GM12801 (cell line): ENCODE data around the gene LMO2.

Experiments used
- TF ChIP-seq, protein P1 (sequence below): IDR thresholded peaks from one replicate; pipeline ENCODE4 v1.5.1; 2011; ENCODE audit warnings: control low read depth; ENCODE audit not compliant: insufficient read length; ENCODE audit errors: extremely low read depth

Gene LMO2

DNA sequence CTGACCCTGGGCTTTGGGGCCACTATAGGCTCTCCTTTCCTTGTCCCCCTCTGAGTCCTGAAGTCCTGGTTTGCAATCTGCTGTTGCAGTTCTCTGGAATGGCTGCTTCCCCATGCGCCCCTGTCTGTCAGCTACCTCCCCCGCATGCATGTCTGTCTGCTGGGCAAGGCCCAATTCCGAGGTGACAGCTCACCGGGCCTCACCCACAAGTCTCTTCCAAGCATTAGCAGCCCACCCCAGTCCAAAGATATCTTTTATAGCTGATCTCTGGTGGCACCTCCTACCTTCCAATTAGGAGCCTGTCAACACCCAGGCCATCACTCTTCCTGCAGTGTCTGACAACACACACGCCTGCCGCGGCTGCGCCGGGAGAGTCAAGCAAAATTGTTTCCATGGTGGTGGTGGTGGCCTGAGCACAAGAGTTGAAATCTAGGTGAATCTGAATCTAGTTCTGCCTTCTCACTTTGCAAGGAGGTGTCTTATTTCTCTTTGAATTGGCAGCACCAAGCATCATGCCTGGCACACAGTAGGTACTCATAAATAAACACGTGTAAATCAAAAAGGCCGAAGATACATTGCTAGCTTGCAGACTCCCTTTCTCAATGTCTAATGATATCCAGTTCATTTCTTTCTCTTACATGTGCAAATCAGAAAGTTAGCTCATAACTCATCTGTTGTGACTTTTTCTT is 1.2 kb upstream of the LMO2 start:
- TF ChIP-seq, protein P1, sequence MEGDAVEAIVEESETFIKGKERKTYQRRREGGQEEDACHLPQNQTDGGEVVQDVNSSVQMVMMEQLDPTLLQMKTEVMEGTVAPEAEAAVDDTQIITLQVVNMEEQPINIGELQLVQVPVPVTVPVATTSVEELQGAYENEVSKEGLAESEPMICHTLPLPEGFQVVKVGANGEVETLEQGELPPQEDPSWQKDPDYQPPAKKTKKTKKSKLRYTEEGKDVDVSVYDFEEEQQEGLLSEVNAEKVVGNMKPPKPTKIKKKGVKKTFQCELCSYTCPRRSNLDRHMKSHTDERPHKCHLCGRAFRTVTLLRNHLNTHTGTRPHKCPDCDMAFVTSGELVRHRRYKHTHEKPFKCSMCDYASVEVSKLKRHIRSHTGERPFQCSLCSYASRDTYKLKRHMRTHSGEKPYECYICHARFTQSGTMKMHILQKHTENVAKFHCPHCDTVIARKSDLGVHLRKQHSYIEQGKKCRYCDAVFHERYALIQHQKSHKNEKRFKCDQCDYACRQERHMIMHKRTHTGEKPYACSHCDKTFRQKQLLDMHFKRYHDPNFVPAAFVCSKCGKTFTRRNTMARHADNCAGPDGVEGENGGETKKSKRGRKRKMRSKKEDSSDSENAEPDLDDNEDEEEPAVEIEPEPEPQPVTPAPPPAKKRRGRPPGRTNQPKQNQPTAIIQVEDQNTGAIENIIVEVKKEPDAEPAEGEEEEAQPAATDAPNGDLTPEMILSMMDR, result no peak

- TF ChIP-seq, protein P1, result no peak
Observed at GRCh38 chr11:33889821-33890378, 2.0 kb downstream of the LMO2 start.

DNA sequence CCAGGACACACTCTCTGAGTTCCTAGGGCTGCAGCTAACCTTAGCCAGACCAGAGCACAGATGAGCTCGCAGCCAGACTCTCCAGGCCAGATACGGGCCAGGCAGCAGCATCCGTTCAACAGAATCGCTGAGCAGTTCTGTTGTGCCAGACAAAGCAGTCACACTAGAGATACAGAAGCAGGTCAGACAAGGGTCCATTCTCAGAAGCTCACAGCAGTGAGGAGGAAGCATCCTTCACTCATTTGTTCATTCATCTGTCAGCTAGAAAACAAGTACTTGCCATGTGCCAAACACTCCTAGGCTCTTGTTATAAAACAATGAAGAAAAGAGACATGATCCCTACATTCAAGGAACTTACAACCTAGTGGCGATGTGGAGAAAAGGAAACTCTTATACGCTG is 2.6 kb downstream of the LMO2 start:
- TF ChIP-seq, protein P1, result no peak

GRCh38 chr11:33887886-33888285 is 4.0 kb downstream of the LMO2 start:
- TF ChIP-seq, protein P1, result no peak

- TF ChIP-seq, protein P1, result no peak
Observed at GRCh38 chr11:33885338-33886005, 6.4 kb downstream of the LMO2 start.

- TF ChIP-seq, protein P1, result no peak
Observed at GRCh38 chr11:33884601-33885000, 7.3 kb downstream of the LMO2 start.

- TF ChIP-seq, protein P1, result no peak
Observed at GRCh38 chr11:33884035-33884434, 7.8 kb downstream of the LMO2 start.
